GM23338 (cell line): ENCODE measurements around the gene SORCS2. TPM values are rescaled to one million over a fixed set of nuclear protein-coding genes. Genes with fewer than 3 reads are reported as not detected.

Experiments used
- ATAC-seq: fragments of 200-7000 bp; cut with Tn5 transposase; 3 replicates; pipeline ENCODE4 v1.9.1; 2020
- DNase-seq: peaks from one replicate; pipeline ENCODE4 v3.0.0-alpha.2; 2015; ENCODE audit warnings: low spot score
- H2AFZ ChIP-seq: fragments of 200-600 bp; sonication (generic); 2 replicates; pipeline ENCODE4 v1.8.0; 2016; ENCODE audit warnings: antibody characterized with exemption, mild to moderate bottlenecking, moderate library complexity
- H3F3A ChIP-seq: fragments of 200-600 bp; sonication (generic); replicated peaks from 2 replicates; pipeline ENCODE4 v1.8.0; 2017; ENCODE audit warnings: antibody characterized with exemption, mixed run types, low read depth
- H3K27ac ChIP-seq: fragments of 200-600 bp; sonication (generic); 2 replicates; pipeline ENCODE4 v1.6.1; 2016; ENCODE audit warnings: low read depth
- H3K27me3 ChIP-seq: fragments of 200-600 bp; sonication (generic); 2 replicates; pipeline ENCODE4 v1.8.0; 2016; ENCODE audit warnings: mild to moderate bottlenecking, mixed run types, moderate library complexity; ENCODE audit not compliant: insufficient read depth
- H3K36me3 ChIP-seq: fragments of 200-600 bp; sonication (generic); 2 replicates; pipeline ENCODE4 v1.8.0; 2016; ENCODE audit warnings: mild to moderate bottlenecking; ENCODE audit not compliant: insufficient read depth
- H3K4me1 ChIP-seq: fragments of 200-600 bp; sonication (generic); 2 replicates; pipeline ENCODE4 v1.8.0; 2016; ENCODE audit warnings: mild to moderate bottlenecking, moderate library complexity; ENCODE audit not compliant: insufficient read depth
- H3K4me2 ChIP-seq: fragments of 200-600 bp; sonication (generic); 2 replicates; pipeline ENCODE4 v1.7.1; 2017; ENCODE audit warnings: mixed run types
- H3K4me3 ChIP-seq: fragments of 200-600 bp; sonication (generic); 2 replicates; pipeline ENCODE4 v1.6.1; 2016; ENCODE audit warnings: mixed run types
- H3K79me2 ChIP-seq: fragments of 200-600 bp; sonication (generic); replicated peaks from 2 replicates; pipeline ENCODE4 v1.8.0; 2017; ENCODE audit warnings: mild to moderate bottlenecking; ENCODE audit not compliant: insufficient read depth
- H3K9me2 ChIP-seq: fragments of 200-600 bp; sonication (generic); 2 replicates; pipeline ENCODE4 v1.8.0; 2017; ENCODE audit not compliant: insufficient read depth
- H4K20me1 ChIP-seq: fragments of 200-600 bp; sonication (generic); replicated peaks from 2 replicates; pipeline ENCODE4 v1.8.0; 2017; ENCODE audit warnings: mild to moderate bottlenecking; ENCODE audit not compliant: insufficient read depth
- H3K27ac Mint-ChIP-seq: 2 replicates; pipeline ENCODE4 v1.8.0; 2020; ENCODE audit warnings: inconsistent platforms, mild to moderate bottlenecking, moderate library complexity, mixed read lengths
- H3K27me3 Mint-ChIP-seq: 3 replicates; pipeline ENCODE4 v1.8.0; 2022; ENCODE audit warnings: low read depth, mild to moderate bottlenecking, moderate library complexity, mixed read lengths, inconsistent platforms; ENCODE audit not compliant: insufficient read depth, poor library complexity
- H3K36me3 Mint-ChIP-seq: 3 replicates; pipeline ENCODE4 v1.8.0; 2021; ENCODE audit warnings: low read depth, mild to moderate bottlenecking, inconsistent platforms, moderate library complexity, mixed read lengths
- H3K4me1 Mint-ChIP-seq: 3 replicates; pipeline ENCODE4 v1.8.0; 2020; ENCODE audit warnings: mild to moderate bottlenecking, inconsistent platforms, mixed read lengths
- H3K4me3 Mint-ChIP-seq: 3 replicates; pipeline ENCODE4 v1.8.0; 2021; ENCODE audit warnings: moderate library complexity, mild to moderate bottlenecking, inconsistent platforms, mixed read lengths
- H3K9me3 Mint-ChIP-seq: 3 replicates; pipeline ENCODE4 v1.8.0; 2020; ENCODE audit warnings: moderate library complexity, mild to moderate bottlenecking, inconsistent platforms, mixed read lengths
- CREB1 ChIP-seq: fragments of 250-450 bp; sonication (Bioruptor Pico); IDR thresholded peaks from 2 replicates; pipeline ENCODE4 v1.5.0; 2020; ENCODE audit warnings: low read depth, mild to moderate bottlenecking, moderate library complexity
- EZH2 ChIP-seq: fragments of 200-600 bp; sonication (generic); IDR thresholded peaks from one replicate; pipeline ENCODE4 v1.8.0; 2017; ENCODE audit warnings: antibody characterized with exemption, mild to moderate bottlenecking, low read depth; ENCODE audit not compliant: unreplicated experiment
- JUNB ChIP-seq: IDR thresholded peaks from one replicate; pipeline ENCODE4 v1.6.1; 2016; ENCODE audit warnings: antibody characterized with exemption; ENCODE audit not compliant: unreplicated experiment
- ZNF331 ChIP-seq: fragments of 250-450 bp; sonication (Bioruptor Pico); IDR thresholded peaks from 2 replicates; pipeline ENCODE4 v1.5.0; 2020; ENCODE audit warnings: low read depth, mild to moderate bottlenecking, moderate library complexity
- polyA plus RNA-seq: library from polyadenylated mRNA; unstranded; fragments of >200 nt; fragmentation: Nextera tagmentation; extraction: Ambion mirVana; gene quantifications from 2 replicates; pipeline ENCODE4 v1.2.1, GENCODE V29; 2016
- total RNA-seq: library from RNA; depleted of rRNA; stranded (reverse); fragments of >200 nt; shearing (Covaris generic); gene quantifications from 2 replicates; pipeline ENCODE4 v1.2.3, GENCODE V29; 2014
- TF ChIP-seq, protein P1 (sequence below): fragments of 250-450 bp; sonication (Bioruptor Pico); IDR thresholded peaks from 2 replicates; pipeline ENCODE4 v1.5.0; 2020; ENCODE audit warnings: mild to moderate bottlenecking, moderate library complexity
- TF ChIP-seq, protein P2 (sequence below): IDR thresholded peaks from one replicate; pipeline ENCODE4 v1.6.1; 2018; ENCODE audit warnings: antibody characterized with exemption; ENCODE audit not compliant: unreplicated experiment

Gene SORCS2
- total and polyA plus RNA-seq, 2 experiments from 2014 or later = 0.47 to 2.4 TPM

DNA sequence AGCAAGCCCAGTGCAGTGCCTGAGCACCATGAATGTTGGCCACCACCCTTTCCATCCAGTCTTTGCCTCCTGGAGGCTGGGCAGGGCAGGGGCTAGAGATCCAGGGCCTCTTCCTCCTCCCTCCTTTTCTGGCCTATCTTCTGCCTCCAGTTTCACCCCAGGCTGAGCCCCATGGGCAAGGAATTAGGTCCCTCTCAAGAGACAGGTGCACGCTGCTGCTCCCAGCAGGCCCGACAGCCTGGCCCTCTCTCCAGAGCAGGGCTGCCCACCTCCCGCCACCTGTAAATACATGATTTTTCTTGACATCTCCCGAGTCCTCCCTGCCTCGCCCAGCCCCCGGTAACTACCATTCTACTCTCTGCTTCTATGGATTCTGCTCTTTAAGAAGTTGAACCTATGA lies 299.6 kb downstream of the SORCS2 start (continued):
- TF ChIP-seq, protein P1, sequence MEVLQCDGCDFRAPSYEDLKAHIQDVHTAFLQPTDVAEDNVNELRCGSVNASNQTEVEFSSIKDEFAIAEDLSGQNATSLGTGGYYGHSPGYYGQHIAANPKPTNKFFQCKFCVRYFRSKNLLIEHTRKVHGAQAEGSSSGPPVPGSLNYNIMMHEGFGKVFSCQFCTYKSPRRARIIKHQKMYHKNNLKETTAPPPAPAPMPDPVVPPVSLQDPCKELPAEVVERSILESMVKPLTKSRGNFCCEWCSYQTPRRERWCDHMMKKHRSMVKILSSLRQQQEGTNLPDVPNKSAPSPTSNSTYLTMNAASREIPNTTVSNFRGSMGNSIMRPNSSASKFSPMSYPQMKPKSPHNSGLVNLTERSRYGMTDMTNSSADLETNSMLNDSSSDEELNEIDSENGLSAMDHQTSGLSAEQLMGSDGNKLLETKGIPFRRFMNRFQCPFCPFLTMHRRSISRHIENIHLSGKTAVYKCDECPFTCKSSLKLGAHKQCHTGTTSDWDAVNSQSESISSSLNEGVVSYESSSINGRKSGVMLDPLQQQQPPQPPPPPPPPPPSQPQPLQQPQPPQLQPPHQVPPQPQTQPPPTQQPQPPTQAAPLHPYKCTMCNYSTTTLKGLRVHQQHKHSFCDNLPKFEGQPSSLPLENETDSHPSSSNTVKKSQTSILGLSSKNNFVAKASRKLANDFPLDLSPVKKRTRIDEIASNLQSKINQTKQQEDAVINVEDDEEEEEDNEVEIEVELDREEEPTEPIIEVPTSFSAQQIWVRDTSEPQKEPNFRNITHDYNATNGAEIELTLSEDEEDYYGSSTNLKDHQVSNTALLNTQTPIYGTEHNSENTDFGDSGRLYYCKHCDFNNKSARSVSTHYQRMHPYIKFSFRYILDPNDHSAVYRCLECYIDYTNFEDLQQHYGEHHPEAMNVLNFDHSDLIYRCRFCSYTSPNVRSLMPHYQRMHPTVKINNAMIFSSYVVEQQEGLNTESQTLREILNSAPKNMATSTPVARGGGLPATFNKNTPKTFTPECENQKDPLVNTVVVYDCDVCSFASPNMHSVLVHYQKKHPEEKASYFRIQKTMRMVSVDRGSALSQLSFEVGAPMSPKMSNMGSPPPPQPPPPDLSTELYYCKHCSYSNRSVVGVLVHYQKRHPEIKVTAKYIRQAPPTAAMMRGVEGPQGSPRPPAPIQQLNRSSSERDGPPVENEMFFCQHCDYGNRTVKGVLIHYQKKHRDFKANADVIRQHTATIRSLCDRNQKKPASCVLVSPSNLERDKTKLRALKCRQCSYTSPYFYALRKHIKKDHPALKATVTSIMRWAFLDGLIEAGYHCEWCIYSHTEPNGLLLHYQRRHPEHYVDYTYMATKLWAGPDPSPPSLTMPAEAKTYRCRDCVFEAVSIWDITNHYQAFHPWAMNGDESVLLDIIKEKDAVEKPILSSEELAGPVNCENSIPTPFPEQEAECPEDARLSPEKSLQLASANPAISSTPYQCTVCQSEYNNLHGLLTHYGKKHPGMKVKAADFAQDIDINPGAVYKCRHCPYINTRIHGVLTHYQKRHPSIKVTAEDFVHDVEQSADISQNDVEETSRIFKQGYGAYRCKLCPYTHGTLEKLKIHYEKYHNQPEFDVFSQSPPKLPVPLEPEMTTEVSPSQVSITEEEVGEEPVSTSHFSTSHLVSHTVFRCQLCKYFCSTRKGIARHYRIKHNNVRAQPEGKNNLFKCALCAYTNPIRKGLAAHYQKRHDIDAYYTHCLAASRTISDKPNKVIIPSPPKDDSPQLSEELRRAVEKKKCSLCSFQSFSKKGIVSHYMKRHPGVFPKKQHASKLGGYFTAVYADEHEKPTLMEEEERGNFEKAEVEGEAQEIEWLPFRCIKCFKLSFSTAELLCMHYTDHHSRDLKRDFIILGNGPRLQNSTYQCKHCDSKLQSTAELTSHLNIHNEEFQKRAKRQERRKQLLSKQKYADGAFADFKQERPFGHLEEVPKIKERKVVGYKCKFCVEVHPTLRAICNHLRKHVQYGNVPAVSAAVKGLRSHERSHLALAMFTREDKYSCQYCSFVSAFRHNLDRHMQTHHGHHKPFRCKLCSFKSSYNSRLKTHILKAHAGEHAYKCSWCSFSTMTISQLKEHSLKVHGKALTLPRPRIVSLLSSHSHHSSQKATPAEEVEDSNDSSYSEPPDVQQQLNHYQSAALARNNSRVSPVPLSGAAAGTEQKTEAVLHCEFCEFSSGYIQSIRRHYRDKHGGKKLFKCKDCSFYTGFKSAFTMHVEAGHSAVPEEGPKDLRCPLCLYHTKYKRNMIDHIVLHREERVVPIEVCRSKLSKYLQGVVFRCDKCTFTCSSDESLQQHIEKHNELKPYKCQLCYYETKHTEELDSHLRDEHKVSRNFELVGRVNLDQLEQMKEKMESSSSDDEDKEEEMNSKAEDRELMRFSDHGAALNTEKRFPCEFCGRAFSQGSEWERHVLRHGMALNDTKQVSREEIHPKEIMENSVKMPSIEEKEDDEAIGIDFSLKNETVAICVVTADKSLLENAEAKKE (CRISPR knock-in tag) = no peak
- TF ChIP-seq JUNB = no peak
- no peak for TF ChIP-seq CREB1 (CRISPR knock-in tag)

DNA sequence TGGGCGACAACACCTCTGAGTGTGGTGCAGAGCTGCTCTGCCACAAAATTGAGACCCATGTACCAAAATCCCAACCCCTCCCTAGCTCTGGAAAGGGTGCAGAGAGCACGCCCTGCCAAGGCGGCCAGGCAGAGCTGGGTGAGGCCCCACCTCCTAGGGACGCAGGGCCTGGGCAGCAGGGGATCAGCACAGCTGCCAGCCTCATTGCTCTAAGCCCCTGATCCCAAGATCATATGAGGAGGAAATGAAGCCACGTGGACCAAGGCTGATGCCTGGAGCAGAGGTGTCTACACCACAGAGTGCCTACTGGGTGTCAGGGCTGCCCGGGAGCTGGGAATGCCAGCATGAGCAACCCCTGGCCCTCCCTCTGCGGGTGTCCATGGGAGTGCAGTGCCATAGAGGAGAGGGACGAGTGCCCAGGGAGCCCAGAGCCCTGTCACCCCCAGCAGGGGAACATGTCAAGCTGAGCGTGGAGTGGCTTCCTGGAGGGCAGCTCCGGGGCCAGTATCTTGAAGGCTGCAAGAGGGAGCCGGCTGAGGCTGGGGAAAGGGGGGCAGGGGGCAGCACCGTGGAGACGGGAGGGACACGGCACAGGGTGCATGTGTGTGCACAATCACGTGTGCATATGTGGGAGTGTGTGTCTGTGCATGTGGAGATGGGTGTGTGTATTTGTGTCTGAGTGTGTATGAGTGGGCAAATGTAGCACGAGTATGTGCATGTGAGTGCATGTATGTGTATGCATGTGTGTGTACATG lies 306.3 kb downstream of the SORCS2 start:
- ATAC-seq = no peak
- no peaks in the 10 kb centered on the region for H3K36me3 ChIP-seq
- H2AFZ ChIP-seq = no peak overlapping the region
- TF ChIP-seq, protein P2, sequence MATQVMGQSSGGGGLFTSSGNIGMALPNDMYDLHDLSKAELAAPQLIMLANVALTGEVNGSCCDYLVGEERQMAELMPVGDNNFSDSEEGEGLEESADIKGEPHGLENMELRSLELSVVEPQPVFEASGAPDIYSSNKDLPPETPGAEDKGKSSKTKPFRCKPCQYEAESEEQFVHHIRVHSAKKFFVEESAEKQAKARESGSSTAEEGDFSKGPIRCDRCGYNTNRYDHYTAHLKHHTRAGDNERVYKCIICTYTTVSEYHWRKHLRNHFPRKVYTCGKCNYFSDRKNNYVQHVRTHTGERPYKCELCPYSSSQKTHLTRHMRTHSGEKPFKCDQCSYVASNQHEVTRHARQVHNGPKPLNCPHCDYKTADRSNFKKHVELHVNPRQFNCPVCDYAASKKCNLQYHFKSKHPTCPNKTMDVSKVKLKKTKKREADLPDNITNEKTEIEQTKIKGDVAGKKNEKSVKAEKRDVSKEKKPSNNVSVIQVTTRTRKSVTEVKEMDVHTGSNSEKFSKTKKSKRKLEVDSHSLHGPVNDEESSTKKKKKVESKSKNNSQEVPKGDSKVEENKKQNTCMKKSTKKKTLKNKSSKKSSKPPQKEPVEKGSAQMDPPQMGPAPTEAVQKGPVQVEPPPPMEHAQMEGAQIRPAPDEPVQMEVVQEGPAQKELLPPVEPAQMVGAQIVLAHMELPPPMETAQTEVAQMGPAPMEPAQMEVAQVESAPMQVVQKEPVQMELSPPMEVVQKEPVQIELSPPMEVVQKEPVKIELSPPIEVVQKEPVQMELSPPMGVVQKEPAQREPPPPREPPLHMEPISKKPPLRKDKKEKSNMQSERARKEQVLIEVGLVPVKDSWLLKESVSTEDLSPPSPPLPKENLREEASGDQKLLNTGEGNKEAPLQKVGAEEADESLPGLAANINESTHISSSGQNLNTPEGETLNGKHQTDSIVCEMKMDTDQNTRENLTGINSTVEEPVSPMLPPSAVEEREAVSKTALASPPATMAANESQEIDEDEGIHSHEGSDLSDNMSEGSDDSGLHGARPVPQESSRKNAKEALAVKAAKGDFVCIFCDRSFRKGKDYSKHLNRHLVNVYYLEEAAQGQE = no peak
- TF ChIP-seq ZNF331 (CRISPR knock-in tag) (no peak), EZH2 (no peak)
- Mint-ChIP-seq H3K4me1 (peaks cover 3% of the 10 kb centered on the region; the same call in 2 of the 3 replicates), H3K36me3 (no peaks in the 10 kb centered on the region), H3K27ac (no peak overlapping the region), H3K4me3 (no peak overlapping the region), H3K9me3 (no peaks in the 10 kb centered on the region), H3K27me3 (peaks cover 22% of the 10 kb centered on the region)
- H3K27ac ChIP-seq = no peak overlapping the region
- H4K20me1 ChIP-seq = no peaks in the 10 kb centered on the region
- H3K4me3 ChIP-seq = no peak overlapping the region
- H3K4me2 ChIP-seq = no peak overlapping the region
- no peaks in the 10 kb centered on the region for H3K79me2 ChIP-seq
- H3K9me2 ChIP-seq = no peaks in the 10 kb centered on the region
- DNase-seq = no peak
- no peaks in the 10 kb centered on the region for H3K4me1 ChIP-seq
- H3K27me3 ChIP-seq = no peaks in the 10 kb centered on the region
- H3F3A ChIP-seq = no peaks in the 10 kb centered on the region
